ENCODE data around the gene MBLAC1. TPM values are rescaled to one million over a fixed set of nuclear protein-coding genes. Genes with fewer than 3 reads are reported as not detected.

MBLAC1 gene
- total RNA-seq, 1 experiment from 2014 or later: 0.52 TPM

DNA sequence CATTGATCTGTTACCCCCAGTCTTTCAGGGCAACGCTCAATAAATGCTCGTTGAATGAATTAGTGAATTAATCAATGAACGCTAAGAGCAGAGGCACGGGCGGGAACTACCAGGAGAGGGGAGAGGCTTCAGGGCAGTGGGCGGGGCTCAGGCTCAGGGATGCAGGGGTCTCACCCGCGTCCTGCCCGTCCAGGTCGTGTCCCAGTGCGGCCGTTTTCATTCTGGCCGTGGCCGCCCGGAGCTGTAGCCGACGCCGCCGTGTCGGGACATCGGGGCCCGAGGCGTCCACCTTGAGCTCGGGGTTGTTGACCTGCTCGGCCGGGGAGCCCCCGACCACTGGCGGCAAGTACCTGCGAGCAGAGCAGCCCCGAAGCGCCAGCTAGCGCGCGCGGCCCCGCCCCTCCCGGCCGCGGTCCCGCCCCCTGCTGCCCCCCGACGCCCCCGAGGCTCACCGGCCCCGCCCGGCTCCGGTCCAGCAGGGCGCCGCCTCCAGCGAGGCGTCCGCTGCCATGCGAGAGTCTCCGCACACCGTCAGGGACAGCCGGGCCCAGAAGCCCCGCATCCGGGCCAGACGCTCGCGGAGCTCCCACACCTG is 44.4 kb downstream of the MBLAC1 start:
- DNase-seq (ENCODE audit: low spot score): no peak

DNA sequence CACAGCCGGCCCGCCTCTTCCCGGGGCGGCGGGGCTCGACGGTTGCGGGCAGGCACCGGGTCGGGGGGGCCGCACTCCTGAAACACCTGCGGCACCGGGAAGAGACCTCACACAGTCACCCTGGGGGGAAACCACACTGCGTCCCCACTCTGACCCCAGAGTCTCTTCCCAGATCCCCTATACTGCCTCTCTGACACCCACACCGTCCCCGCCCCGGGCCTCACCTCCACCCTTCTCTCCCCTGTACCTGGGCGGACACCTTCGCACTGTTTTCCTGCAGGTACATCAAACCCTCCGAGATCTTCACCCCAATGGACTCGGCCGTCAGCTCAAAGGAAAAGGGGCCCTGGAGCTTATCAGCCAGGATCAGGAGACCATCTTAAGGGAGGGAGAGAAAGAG is 45.1 kb downstream of the MBLAC1 start:
- DNase-seq (ENCODE audit: low spot score): no peak

DNA sequence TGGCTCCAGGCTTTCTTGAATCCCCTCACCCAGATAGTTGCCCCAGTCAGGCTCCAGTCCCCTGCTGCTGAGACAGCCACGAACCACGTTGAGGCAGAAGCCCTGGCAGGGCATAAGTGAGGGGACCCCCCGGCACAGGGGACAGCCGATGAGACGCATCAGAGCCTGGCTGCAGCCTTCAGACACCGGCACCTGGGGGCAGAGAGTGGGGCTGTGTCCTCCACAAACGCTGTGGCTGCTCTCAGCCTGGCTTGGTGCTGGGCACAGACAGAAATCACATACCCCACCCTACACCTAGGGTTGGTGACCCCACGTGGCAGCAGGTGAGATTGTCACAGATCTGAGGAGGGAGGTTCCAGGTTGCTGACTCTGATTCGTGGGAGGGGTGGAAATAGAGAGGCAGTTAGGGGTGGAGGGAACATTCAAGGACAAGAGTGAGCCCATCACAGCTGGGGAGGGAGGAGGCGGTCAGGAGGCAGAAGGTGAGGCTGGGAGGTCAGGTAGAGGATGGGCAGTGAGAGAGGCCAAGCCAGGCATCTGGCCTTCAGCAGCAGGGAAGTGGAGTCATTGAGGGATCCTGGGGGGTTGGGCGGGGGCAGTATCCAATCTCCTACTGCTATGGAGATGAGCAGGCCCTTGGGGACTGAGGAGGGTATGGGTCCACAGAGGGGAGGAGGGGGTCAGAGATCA is 47.2 kb downstream of the MBLAC1 start:
- DNase-seq (ENCODE audit: low spot score): no peak

DNA sequence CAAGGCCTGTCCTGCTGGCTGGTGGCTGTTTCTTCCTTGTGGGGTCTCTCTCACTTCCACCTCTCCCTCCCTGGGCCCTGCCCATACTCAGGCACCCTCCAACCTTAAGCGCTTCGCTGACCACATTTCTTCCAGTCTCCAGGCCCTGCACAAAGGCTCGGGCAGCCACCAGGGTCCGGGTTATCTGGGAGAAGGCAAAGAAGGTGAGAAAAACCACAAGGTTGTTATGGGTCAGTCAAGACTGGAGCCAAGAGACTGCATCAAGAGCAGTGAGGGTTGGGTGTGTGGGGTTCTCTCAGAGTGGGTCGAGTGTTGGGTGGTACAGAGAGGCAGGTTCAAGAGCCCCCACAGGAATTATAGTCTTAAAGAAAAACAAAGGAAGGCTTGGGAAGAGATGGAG is 47.8 kb downstream of the MBLAC1 start:
- DNase-seq (ENCODE audit: low spot score): no peak

DNA sequence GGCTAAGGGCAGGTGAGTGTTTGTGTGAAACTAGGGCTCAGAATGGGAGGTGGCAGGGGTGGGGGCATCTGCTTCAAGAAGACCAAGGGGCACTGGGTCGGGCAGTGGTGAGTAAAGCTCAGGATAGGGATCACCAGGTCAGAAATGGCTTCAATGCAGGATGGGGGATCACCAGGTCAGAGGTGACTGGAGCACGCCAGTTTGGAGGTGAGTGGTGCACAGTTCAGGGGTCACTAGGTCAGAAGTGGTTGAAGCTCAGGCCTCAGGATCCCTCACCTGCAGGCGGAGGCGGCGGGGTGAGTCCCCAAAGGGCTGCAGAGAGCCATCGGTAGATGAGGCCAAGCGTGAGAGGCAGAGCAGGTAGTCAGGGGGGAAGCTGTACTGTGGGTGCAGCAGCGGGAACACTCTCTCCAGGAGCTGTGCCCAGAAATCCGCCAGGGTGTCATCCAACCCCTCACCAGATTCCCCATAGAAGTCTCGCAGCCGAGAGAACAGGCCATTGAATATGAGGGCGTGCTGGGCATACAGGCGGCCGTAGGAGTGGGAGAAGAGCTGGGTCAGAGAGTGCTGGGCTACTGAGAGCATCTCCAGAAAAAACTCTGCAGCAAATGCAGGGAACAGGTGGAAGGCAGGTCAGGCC is 48.6 kb downstream of the MBLAC1 start:
- DNase-seq (ENCODE audit: low spot score): no peak

DNA sequence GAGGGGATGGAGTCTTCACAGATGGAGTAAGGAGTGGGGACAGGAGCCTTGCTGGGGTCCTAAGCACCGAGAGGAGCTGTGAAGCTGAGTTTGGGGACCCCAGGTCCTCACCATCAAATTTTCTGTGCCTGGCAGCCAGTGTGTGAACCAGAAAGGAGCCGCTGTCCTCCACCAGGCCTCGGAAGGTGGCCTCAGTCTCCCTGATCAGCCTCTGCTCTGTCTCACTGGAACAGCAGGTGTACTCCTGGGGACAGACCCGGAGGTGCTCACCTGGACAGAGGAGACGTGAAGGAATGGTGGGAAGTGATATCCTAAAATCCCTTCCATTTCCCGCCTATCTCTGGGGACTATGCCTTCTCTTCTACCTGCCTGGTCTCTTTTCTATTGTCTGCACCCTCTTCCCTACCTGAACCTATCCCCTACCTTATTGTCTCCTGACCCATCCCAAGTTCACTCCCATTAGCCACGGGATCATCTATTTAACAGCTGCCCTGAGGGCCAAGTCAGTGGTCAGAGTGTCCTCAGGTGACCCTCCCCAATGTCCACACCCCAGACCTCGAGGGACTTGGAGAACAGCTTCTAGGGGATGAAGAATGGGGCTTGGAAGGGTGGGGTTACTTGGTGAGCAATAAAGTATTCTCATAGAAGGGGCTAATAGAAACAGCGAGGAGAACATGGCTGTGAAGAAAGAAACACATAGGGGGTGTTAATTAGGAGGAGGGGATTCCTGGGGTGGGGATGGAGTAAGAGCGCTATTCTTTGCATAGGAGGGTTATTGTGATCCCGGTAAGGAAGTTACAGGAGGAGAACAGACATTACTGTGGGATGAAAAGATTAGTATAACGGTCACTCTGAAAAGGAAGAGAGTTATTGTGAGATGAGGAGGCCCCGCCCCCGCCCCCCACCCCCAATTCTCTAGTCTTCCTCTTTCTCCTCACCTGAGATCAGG is 49.6 kb downstream of the MBLAC1 start:
- no peak for DNase-seq (ENCODE audit: low spot score)

DNA sequence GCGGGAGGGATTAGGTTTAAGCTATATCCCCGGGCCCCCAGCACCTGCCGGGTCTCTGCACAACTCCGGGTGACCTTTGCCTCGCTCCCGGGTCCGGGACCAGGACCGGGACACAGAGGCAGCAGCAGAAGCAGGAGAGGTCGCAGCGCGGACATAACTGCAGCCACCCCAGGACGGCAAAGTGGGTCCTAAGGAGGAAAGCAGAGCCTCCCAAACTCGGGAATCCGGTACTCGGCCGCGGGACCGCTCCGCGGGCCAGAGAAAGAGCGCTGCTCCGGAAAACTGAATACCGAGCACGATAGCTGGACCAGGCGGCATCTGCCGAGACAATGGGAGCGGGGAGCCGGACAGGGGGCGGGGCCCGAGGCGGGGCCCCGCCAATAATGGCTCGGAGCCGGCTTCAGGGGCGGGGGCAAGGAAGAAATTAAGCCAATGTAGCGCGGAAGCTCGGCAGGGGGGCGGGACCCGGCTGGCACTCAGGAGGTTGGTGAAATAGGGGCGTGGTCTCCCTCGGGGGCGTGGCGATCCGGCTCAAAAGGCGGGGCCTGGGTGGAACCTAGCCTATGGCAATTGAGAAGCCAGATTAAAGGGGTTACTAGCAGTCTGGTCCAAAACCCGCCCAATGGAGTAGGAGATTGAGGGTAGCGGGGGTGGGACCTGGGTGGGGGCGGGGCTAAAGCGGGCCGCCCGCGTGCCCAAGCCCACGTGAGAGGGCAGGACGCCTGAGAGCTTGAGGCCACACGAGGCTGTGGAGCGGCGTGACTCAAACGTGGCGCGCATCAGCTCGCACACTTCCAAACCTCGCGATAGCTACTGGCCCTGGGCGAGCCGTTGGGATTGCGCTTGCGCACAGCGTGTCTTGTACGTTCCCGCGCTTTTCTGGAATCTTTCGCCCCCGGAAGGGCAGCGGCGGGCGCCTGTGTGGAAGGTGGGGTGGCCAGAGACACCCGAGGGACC is 50.6 kb downstream of the MBLAC1 start, which contains the start of the genes GPC2 and STAG3:
Gene GPC2 (minus strand): TSS at position 337 of the 957 bp plus-strand sequence. CDS start 182 bp downstream, at position 155.
Gene STAG3 (plus strand): TSS at position 874 of the 957 bp plus-strand sequence. CDS start 2,639 bp downstream, outside the sequence.
- peak; percentile 90 for DNase-seq (ENCODE audit: low spot score)

Other genes starting within 250 kb of the MBLAC1 start
- 0.23 TPM in 1 of 2 replicates, not detected in the other for gene OR2AE1, start 249.9 kb upstream of the MBLAC1 start, total RNA-seq (2014; rRNA removed; shearing (Covaris generic))
- 21.1 and 21.7 TPM in 2 replicates for gene TRIM4, start 207.4 kb upstream of the MBLAC1 start, total RNA-seq (2014; rRNA removed; shearing (Covaris generic))
- gene GJC3, start 197.3 kb upstream of the MBLAC1 start, total RNA-seq (2014; rRNA removed; shearing (Covaris generic)): 0.10 TPM in 1 of 2 replicates, not detected in the other
- gene AZGP1, start 150.9 kb upstream of the MBLAC1 start, total RNA-seq (2014; rRNA removed; shearing (Covaris generic)): 1.3 and 3.5 TPM in 2 replicates
- gene ZKSCAN1, start 111.4 kb upstream of the MBLAC1 start, total RNA-seq (2014; rRNA removed; shearing (Covaris generic)): 9.1 and 12.2 TPM in 2 replicates
- 11.7 and 17.4 TPM in 2 replicates for gene ZSCAN21, start 77.2 kb upstream of the MBLAC1 start, total RNA-seq (2014; rRNA removed; shearing (Covaris generic))
- gene ZNF3, start 45.2 kb upstream of the MBLAC1 start, total RNA-seq (2014; rRNA removed; shearing (Covaris generic)): 32.3 and 32.5 TPM in 2 replicates
- 76.6 and 95.4 TPM in 2 replicates for gene COPS6, start 38.0 kb upstream of the MBLAC1 start, total RNA-seq (2014; rRNA removed; shearing (Covaris generic))
- gene MCM7, start 25.6 kb upstream of the MBLAC1 start, total RNA-seq (2014; rRNA removed; shearing (Covaris generic)): 258 and 299 TPM in 2 replicates
- 20.0 and 29.6 TPM in 2 replicates for gene AP4M1, start 25.3 kb upstream of the MBLAC1 start, total RNA-seq (2014; rRNA removed; shearing (Covaris generic))
- 44.0 and 62.1 TPM in 2 replicates for gene TAF6, start 7.6 kb upstream of the MBLAC1 start, total RNA-seq (2014; rRNA removed; shearing (Covaris generic))
- gene CNPY4, start 7.3 kb upstream of the MBLAC1 start, total RNA-seq (2014; rRNA removed; shearing (Covaris generic)): 31.9 and 33.1 TPM in 2 replicates
- 217 and 229 TPM in 2 replicates for gene LAMTOR4, start 22.0 kb downstream of the MBLAC1 start, total RNA-seq (2014; rRNA removed; shearing (Covaris generic))
- gene TRAPPC14, start 31.8 kb downstream of the MBLAC1 start, total RNA-seq (2014; rRNA removed; shearing (Covaris generic)): 7.7 and 8.0 TPM in 2 replicates
- 0.33 and 0.62 TPM in 2 replicates for gene GAL3ST4, start 41.6 kb downstream of the MBLAC1 start, total RNA-seq (2014; rRNA removed; shearing (Covaris generic))
- gene GPC2, start 50.4 kb downstream of the MBLAC1 start, total RNA-seq (2014; rRNA removed; shearing (Covaris generic)): 0.95 and 3.6 TPM in 2 replicates
- gene STAG3, start 51.0 kb downstream of the MBLAC1 start, total RNA-seq (2014; rRNA removed; shearing (Covaris generic)): 0.35 TPM in 1 of 2 replicates, not detected in the other
- not detected in 2 replicates for gene PVRIG, start 93.0 kb downstream of the MBLAC1 start, total RNA-seq (2014; rRNA removed; shearing (Covaris generic))
- gene SPDYE3, start 180.7 kb downstream of the MBLAC1 start, total RNA-seq (2014; rRNA removed; shearing (Covaris generic)): not detected in 2 replicates
- 4.4 and 4.6 TPM in 2 replicates for gene PILRB, start 231.2 kb downstream of the MBLAC1 start, total RNA-seq (2014; rRNA removed; shearing (Covaris generic))
- 0.54 TPM in 1 of 2 replicates, not detected in the other for gene PILRA, start 246.5 kb downstream of the MBLAC1 start, total RNA-seq (2014; rRNA removed; shearing (Covaris generic))